ENCODE measurements around the gene RHOV. TPM values are rescaled to one million over a fixed set of nuclear protein-coding genes. Genes with fewer than 3 reads are reported as not detected.

RHOV gene
- total RNA-seq, 1 donor from 2014 or later: 1.8 TPM

DNA sequence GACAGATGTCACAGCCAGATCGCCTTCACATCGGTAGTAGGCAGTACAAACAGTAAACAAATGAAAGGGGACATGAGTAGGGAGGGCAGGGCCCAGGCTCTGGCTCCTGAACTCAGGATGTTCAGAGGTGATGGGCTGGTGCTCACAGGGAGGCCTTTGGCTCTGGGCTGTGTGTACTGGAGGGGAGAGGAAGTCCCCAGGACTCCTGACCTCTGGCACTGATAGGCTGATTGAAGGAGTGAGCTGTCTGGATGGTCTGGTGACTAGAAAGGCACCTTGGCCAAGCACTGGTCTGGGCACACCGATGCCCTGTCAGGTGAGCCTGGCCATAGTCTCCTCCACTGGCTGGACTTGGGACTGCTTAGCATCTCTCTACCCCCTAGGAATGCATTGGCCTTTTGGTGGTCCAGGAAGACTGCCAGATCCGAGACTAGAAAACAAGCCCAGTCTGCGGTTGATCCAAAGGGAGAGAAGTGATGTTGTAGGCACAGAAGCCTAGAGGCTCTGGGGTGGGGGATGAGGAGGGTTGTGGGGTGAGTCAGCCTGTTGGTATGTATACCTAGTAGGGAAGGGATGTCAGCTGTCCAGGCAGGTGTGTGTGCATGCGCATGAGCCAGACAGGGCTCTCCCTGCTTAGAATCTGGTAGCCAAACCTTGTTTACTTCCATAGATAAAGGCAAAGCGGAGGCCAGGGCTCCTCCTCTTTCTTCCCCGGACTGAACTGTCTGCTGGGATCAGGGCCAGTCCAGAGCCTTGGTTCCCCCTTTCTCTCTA is 28.3 kb downstream of the RHOV start:
- Mint-ChIP-seq H3K4me3 (ENCODE audit: unreplicated experiment) (peak overlapping the region; percentile 38), H3K27me3 (ENCODE audit: unreplicated experiment) (peaks cover 18% of the 10 kb centered on the region), H3K27ac (ENCODE audit: unreplicated experiment) (peak overlapping the region; percentile 48), H3K36me3 (ENCODE audit: unreplicated experiment) (no peaks in the 10 kb centered on the region), H3K9me3 (ENCODE audit: unreplicated experiment) (peaks cover 3% of the 10 kb centered on the region), H3K4me1 (ENCODE audit: low read depth, unreplicated experiment) (peaks cover 14% of the 10 kb centered on the region)
- DNase-seq: no peak
- TF ChIP-seq CTCF (IDR thresholded peaks at IDR 0.05; ENCODE audit: partially characterized antibody, unreplicated experiment): no peak

GRCh38 chr15:40845036-40845435 is 29.0 kb downstream of the RHOV start:
- DNase-seq: no peak
- peaks cover 18% of the 10 kb centered on the region for H3K27me3 Mint-ChIP-seq (ENCODE audit: unreplicated experiment)

DNA sequence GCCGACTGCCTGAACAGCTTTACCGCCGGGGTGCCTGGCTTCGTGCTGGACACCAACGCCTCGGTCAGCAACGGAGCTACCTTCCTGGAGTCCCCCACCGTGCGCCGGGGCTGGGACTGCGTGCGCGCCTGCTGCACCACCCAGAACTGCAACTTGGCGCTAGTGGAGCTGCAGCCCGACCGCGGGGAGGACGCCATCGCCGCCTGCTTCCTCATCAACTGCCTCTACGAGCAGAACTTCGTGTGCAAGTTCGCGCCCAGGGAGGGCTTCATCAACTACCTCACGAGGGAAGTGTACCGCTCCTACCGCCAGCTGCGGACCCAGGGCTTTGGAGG is 29.4 kb downstream of the RHOV start:
- Mint-ChIP-seq H3K4me1 (ENCODE audit: low read depth, unreplicated experiment) (peaks cover 12% of the 10 kb centered on the region), H3K27me3 (ENCODE audit: unreplicated experiment) (peaks cover 18% of the 10 kb centered on the region), H3K27ac (ENCODE audit: unreplicated experiment) (no peak overlapping the region), H3K36me3 (ENCODE audit: unreplicated experiment) (no peaks in the 10 kb centered on the region), H3K9me3 (ENCODE audit: unreplicated experiment) (peaks cover 3% of the 10 kb centered on the region), H3K4me3 (ENCODE audit: unreplicated experiment) (peak overlapping the region; percentile 84)
- TF ChIP-seq CTCF (IDR thresholded peaks at IDR 0.05; ENCODE audit: partially characterized antibody, unreplicated experiment): no peak
- peak; percentile 52 for DNase-seq

More at GRCh38 chr15:40845036-40845435, 29.0 kb downstream of the RHOV start:
- Mint-ChIP-seq H3K9me3 (ENCODE audit: unreplicated experiment) (peaks cover 3% of the 10 kb centered on the region), H3K27ac (ENCODE audit: unreplicated experiment) (no peak overlapping the region), H3K4me3 (ENCODE audit: unreplicated experiment) (peak overlapping the region; percentile 84), H3K4me1 (ENCODE audit: low read depth, unreplicated experiment) (peaks cover 12% of the 10 kb centered on the region), H3K36me3 (ENCODE audit: unreplicated experiment) (no peaks in the 10 kb centered on the region)
- TF ChIP-seq CTCF (IDR thresholded peaks at IDR 0.05; ENCODE audit: partially characterized antibody, unreplicated experiment): no peak

- no peak within 1 kb of the TSS for H3K27ac Mint-ChIP-seq (ENCODE audit: unreplicated experiment)
- DNase-seq: peak; percentile 31
- H3K27me3 Mint-ChIP-seq (ENCODE audit: unreplicated experiment): peaks cover 18% of the 10 kb centered on the region
- H3K4me3 Mint-ChIP-seq (ENCODE audit: unreplicated experiment): peak within 1 kb of the TSS; percentile 84
- no peak for TF ChIP-seq CTCF (IDR thresholded peaks at IDR 0.05; ENCODE audit: partially characterized antibody, unreplicated experiment)
- peaks cover 12% of the 10 kb centered on the region for H3K4me1 Mint-ChIP-seq (ENCODE audit: low read depth, unreplicated experiment)
- H3K9me3 Mint-ChIP-seq (ENCODE audit: unreplicated experiment): peaks cover 3% of the 10 kb centered on the region
- H3K36me3 Mint-ChIP-seq (ENCODE audit: unreplicated experiment): no peaks in the 10 kb centered on the region
These were observed 29.9 kb downstream of the RHOV start, which contains the start of gene SPINT1 for GRCh38 chr15:40843885-40844695. SPINT1 (plus strand) TSS chr15:40844048; CDS start chr15:40844555, 507 bp downstream.
